Endothelial cell of umbilical vein (primary cell): ENCODE results near the gene MEP1B. TPM values are rescaled to one million over a fixed set of nuclear protein-coding genes. Genes with fewer than 3 reads are reported as not detected.

ENCODE experiments used
- BruUV-seq: library from RNA; stranded (reverse); fragments of 400-500 nt; replicated peaks from 2 replicates; lab custom pipeline; 2021; lab: Mats Ljungman, UMichigan
- CTCF ChIA-PET: fragments of 300-600, 350-600 bp; sonication (Branson Sonifier 250); formaldehyde crosslinking; loops from one replicate; lab custom pipeline; 2021; ENCODE audit warnings: antibody characterized with exemption, inconsistent platforms; lab: Charles Lee
- POLR2A ChIA-PET: fragments of 300-600, 350-600 bp; sonication (Branson Sonifier 250); formaldehyde crosslinking; loops from one replicate; lab custom pipeline; 2021; ENCODE audit warnings: antibody characterized with exemption, inconsistent platforms; lab: Charles Lee
- DNase-seq: peaks from one replicate; pipeline ENCODE4 v3.0.0-alpha.2; 2011; ENCODE audit warnings: low read depth, low spot score
- FAIRE-seq: peaks from 2 replicates; lab custom pipeline; 2011; peaks lifted over from hg19 to GRCh38; lab: Jason Lieb, UNC
- H2AFZ ChIP-seq: 2 replicates; pipeline ENCODE4 v1.6.0; 2012; ENCODE audit warnings: low read depth, low read length, control low read depth, inconsistent platforms
- H3K27ac ChIP-seq: 2 replicates; pipeline ENCODE4 v1.5.1; 2011; ENCODE audit warnings: low read depth, mild to moderate bottlenecking, control low read depth, low read length, moderate library complexity; ENCODE audit not compliant: insufficient read depth
- H3K27me3 ChIP-seq, 2 experiments: 2 replicates each; pipeline versions ENCODE4 v1.6.0 to v1.6.1; 2011; ENCODE audit warnings: low read length in 2 of 2, mixed read lengths in 1 of 2; ENCODE audit not compliant: control insufficient read depth in 2 of 2, insufficient read depth in 2 of 2
- H3K36me3 ChIP-seq, 2 experiments: 2 replicates in 1 of 2; 3 replicates in 1 of 2; pipeline ENCODE4 v1.5.1; 2011; ENCODE audit warnings: low read length in 2 of 2, mild to moderate bottlenecking in 1 of 2, moderate library complexity in 1 of 2; ENCODE audit not compliant: control insufficient read depth in 2 of 2, insufficient read depth in 2 of 2; ENCODE audit errors: extremely low read depth in 1 of 2
- H3K4me1 ChIP-seq: 3 replicates; pipeline ENCODE4 v1.5.1; 2011; ENCODE audit warnings: mild to moderate bottlenecking, low read length; ENCODE audit not compliant: control insufficient read depth, insufficient read depth; ENCODE audit errors: extremely low read depth
- H3K4me2 ChIP-seq: 2 replicates; pipeline ENCODE4 v1.6.1; 2011; ENCODE audit warnings: low read length, control low read depth, mixed read lengths; ENCODE audit not compliant: insufficient read depth
- H3K4me3 ChIP-seq, 3 experiments: fragments of 200-600 bp in 1 of 3; sonication (generic), shearing (Covaris generic) in 1 of 3; replicated peaks in 1 of 3; 2 replicates each; pipeline ENCODE4 v1.5.1; 2011 to 2016; ENCODE audit warnings: control low read depth in 3 of 3, low read length in 3 of 3, mild to moderate bottlenecking in 2 of 3, inconsistent platforms in 1 of 3, low read depth in 1 of 3, moderate library complexity in 1 of 3; ENCODE audit not compliant: insufficient read depth in 1 of 3
- H3K79me2 ChIP-seq: 2 replicates; pipeline ENCODE4 v1.6.0; 2012; ENCODE audit warnings: low read length, inconsistent platforms; ENCODE audit not compliant: control insufficient read depth, insufficient read depth
- H3K9ac ChIP-seq: replicated peaks from 2 replicates; pipeline ENCODE3; 2011; ENCODE audit warnings: low read length, control low read depth; ENCODE audit not compliant: insufficient read depth; ENCODE audit errors: extremely low read depth
- H3K9me1 ChIP-seq: replicated peaks from 3 replicates; pipeline ENCODE4 v1.6.0; 2011; ENCODE audit warnings: mild to moderate bottlenecking, low read length; ENCODE audit not compliant: control insufficient read depth, insufficient read depth; ENCODE audit errors: extremely low read depth
- H3K9me3 ChIP-seq: replicated peaks from 2 replicates; pipeline ENCODE4 v1.5.1; 2012; ENCODE audit warnings: low read length, inconsistent platforms; ENCODE audit not compliant: control insufficient read depth, insufficient read depth
- H4K20me1 ChIP-seq: replicated peaks from 2 replicates; pipeline ENCODE3; 2011; ENCODE audit warnings: mild to moderate bottlenecking, low read length; ENCODE audit not compliant: control insufficient read depth, insufficient read depth; ENCODE audit errors: extremely low read depth
- CTCF ChIP-seq, 2 donors: IDR thresholded peaks; 1 replicate in 1 of 2; 2 replicates in 1 of 2; pipeline ENCODE4 v1.5.1; 2011; ENCODE audit warnings: low read length in 2 of 2, mild to moderate bottlenecking in 2 of 2, moderate library complexity in 2 of 2, control low read depth in 1 of 2, inconsistent platforms in 1 of 2, low read depth in 1 of 2; ENCODE audit not compliant: insufficient read depth in 1 of 2; ENCODE audit errors: extremely low read depth in 1 of 2
- EZH2 ChIP-seq: IDR thresholded peaks from 2 replicates; pipeline ENCODE4 v1.6.1; 2012; ENCODE audit warnings: borderline replicate concordance, low read depth, mild to moderate bottlenecking, moderate library complexity, low read length, inconsistent platforms; ENCODE audit not compliant: severe bottlenecking
- GATA2 ChIP-seq: IDR thresholded peaks from 2 replicates; pipeline ENCODE4 v1.7.0; 2011; ENCODE audit warnings: low read depth, mild to moderate bottlenecking, moderate library complexity, mixed read lengths, low read length; ENCODE audit not compliant: insufficient read length, insufficient read depth
- JUN ChIP-seq: IDR thresholded peaks from 2 replicates; pipeline ENCODE4 v1.6.1; 2011; ENCODE audit warnings: borderline replicate concordance, low read depth; ENCODE audit not compliant: insufficient read length, insufficient read depth
- MAX ChIP-seq: IDR thresholded peaks from 2 replicates; pipeline ENCODE4 v1.6.1; 2011; ENCODE audit not compliant: insufficient read depth, insufficient read length
- POLR2A ChIP-seq: IDR thresholded peaks from 2 replicates; pipeline ENCODE4 v1.6.1; 2012; ENCODE audit warnings: low read depth, mild to moderate bottlenecking, control low read depth, low read length
- POLR2AphosphoS5 ChIP-seq: IDR thresholded peaks from 2 replicates; pipeline ENCODE4 v1.6.1; 2012; ENCODE audit warnings: low read depth, mild to moderate bottlenecking, control low read depth, low read length, moderate library complexity; ENCODE audit not compliant: insufficient read depth
- dilution Hi-C: fragments of 300-500 bp; cut with MboI; formaldehyde crosslinking; loops from one replicate; pipeline ENCODE4 v1.15.0; 2019; ENCODE audit warnings: low sequenced_read_pairs; ENCODE audit not compliant: extremely low pct_ligation_motif_present
- intact Hi-C: fragments of 100-400 bp; cut with micrococcal nuclease; formaldehyde crosslinking; loops from one replicate; pipeline ENCODE4 v1.10.0; 2022
- polyA plus RNA-seq, 4 experiments: library from polyadenylated mRNA; depleted of rRNA in 3 of 4; stranded (reverse) in 3 of 4; unstranded in 1 of 4; fragments of >200 nt; gene quantifications; 2 replicates each; pipeline versions ENCODE4 v1.2.1 to v1.2.3, GENCODE V29; 2011 to 2012; ENCODE audit warnings: missing spikeins in 1 of 4
- total RNA-seq: library from RNA; stranded (reverse); gene quantifications from 2 replicates; pipeline ENCODE4 v1.2.3, GENCODE V29; 2021

Gene MEP1B
- total and polyA plus RNA-seq, 2 donors (not counting 3 experiments of a cell fraction or from before 2014, with no cell fraction given): not detected

GRCh38 chr18:32261003-32261402 is 71.2 kb downstream of the MEP1B start:
- DNase-seq: no peak
- no peak for FAIRE-seq
- Histone ChIP-seq H3K4me3 (no peak overlapping the region), H3K27me3 (no peaks in the 10 kb centered on the region), H4K20me1 (no peaks in the 10 kb centered on the region), H3K36me3 (no peaks in the 10 kb centered on the region), H3K4me1 (no peaks in the 10 kb centered on the region), H2AFZ (no peak overlapping the region), H3K9ac (no peak overlapping the region), H3K9me1 (no peaks in the 10 kb centered on the region), H3K79me2 (no peaks in the 10 kb centered on the region), H3K27ac (no peak overlapping the region), H3K4me2 (no peak overlapping the region), H3K9me3 (no peaks in the 10 kb centered on the region)
- intact Hi-C loops (no loop called here), dilution Hi-C loops (no loop called here)
- POLR2A ChIA-PET: no interaction called here
- CTCF ChIA-PET: interaction anchor here (1.5 to 2.6 kb wide), 2 partner anchors 11 to 292 kb away, joined by 3 to 8 read pairs; no protein-coding TSS in a partner anchor
- no TSS peak for BruUV-seq
- TF ChIP-seq MAX (no peak), POLR2A (no peak), POLR2AphosphoS5 (no peak), EZH2 (no peak)

- no peaks in the 10 kb centered on the region for H3K4me1 ChIP-seq
- H3K9ac ChIP-seq: no peak overlapping the region
- no peak overlapping the region for H3K4me2 ChIP-seq
- ChIA-PET CTCF (interaction anchor here (1.5 kb wide), 1 partner anchor 291 kb away, joined by 3 read pairs; no protein-coding TSS in a partner anchor), POLR2A (no interaction called here)
- no peaks in the 10 kb centered on the region for H3K9me1 ChIP-seq
- no peak overlapping the region for H3K4me3 ChIP-seq
- H3K79me2 ChIP-seq: no peaks in the 10 kb centered on the region
- dilution Hi-C loops: no loop called here
- H2AFZ ChIP-seq: no peak overlapping the region
- FAIRE-seq (no peak), DNase-seq (no peak)
- intact Hi-C loops: no loop called here
- H4K20me1 ChIP-seq: no peaks in the 10 kb centered on the region
- BruUV-seq: no TSS peak
- H3K27ac ChIP-seq: no peak overlapping the region
- H3K36me3 ChIP-seq: no peaks in the 10 kb centered on the region
- TF ChIP-seq POLR2A (no peak), JUN (no peak), GATA2 (no peak), CTCF (IDR thresholded peaks at IDR 0.05; ENCODE audit: extremely low read depth in 1 of 2, insufficient read depth in 1 of 2, low read depth in 1 of 2, low read length in 2 of 2) (no peak), EZH2 (no peak)
- H3K27me3 ChIP-seq: no peaks in the 10 kb centered on the region
- no peaks in the 10 kb centered on the region for H3K9me3 ChIP-seq
These were observed 72.3 kb downstream of the MEP1B start for GRCh38 chr18:32262092-32262491.
